Measurements from ENCODE around the gene TEX30.

Gene TEX30

DNA sequence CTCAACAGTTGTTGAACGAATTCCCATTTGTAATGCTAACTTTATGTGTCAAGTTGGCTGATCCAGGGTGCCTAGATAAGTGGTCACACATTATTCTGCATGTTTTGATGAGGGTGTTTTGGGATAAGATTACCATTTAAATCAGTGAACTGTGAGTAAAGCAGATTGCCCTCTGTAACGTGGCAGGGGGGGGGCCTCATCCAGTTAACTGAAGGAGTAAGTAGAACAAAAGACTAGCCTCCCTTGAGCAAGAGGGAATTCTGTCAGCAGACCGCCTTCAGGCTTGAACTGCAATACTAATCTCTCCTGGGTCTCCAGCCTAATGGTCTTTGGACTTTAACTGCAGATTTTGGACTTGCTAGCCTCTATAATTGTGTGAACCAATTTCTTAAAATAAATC lies 4.2 kb upstream of the TEX30 start:
- no peak for DNase-seq

GRCh38 chr13:102776271-102776670 lies 2.7 kb upstream of the TEX30 start:
- DNase-seq, result no peak

GRCh38 chr13:102774591-102775520 lies 1.3 kb upstream of the TEX30 start:
- no peak for DNase-seq

DNA sequence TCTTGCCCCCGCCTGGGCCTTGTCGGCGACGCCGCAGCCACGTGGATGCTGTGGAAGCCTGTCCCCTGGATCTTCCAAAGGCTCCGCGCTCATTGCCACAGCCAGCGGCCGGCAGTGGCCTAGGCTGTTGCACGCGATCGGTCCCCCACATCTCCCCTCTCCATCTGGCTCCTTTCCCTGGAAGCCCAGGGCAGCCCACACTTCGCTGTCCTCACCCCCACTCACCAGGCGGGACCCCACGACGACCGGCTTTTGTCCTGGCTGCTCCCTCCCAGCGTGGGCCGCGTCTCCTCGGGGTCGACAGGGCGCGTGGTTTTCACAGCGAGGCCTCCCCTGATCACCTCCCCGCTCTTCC lies 605 bp upstream of the TEX30 start:
- no peak for DNase-seq

- no peak for DNase-seq
These were observed 1.6 kb downstream of the TEX30 start for GRCh38 chr13:102772042-102772425.

DNA sequence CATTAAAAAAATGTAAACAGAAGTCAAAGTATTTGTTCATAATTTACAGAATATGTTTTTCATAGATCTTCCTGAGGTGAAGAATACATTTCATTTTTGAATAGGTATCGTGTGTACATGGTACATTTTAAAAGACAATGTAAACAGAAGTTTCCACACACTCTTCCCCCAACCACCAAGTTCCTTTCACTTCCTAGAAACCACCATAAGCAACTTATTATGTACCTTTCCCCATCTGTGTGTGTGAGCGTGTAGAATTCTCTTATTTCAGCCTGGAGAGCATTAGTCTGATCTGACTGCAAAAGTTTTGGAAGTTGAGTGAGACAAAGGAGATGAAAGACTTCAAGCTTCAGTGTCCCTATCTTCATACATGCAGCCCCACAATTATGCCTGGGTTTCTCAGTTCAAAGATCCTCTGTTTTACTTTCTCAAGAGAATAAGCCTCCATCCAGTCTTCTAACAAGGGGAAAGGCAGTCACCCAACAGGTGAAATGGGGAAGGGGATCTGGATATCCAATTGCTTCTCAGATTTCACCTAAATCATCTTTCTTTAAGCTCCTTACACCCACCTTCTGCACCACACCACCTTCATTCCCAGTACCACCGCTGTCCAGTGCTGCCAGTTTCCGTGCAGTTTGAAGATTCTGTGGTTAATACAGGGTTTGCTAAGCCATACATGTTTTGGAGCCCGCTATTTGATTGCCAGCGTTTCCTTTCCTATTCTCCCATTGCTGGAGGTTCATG lies 2.1 kb downstream of the TEX30 start:
- DNase-seq, result no peak

GRCh38 chr13:102770435-102770834 lies 3.2 kb downstream of the TEX30 start:
- DNase-seq, result no peak

DNA sequence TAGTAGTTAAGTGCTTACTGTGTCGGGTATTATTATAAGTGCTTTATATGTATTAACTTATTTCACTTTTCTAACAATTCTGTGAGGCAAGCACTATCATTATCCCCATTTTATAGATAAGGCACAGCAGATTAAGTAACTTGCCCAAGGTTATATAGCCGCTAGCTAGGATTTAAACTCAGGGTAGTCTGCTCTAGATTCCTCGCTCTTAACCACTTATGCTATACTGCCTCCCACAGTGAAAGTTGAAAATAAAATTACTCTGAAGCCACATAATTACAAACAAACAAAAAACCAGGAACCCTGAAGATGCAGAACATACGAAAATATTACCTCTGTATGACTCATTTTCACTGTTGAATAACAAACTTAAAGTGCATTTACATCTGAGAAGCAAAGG lies 3.9 kb downstream of the TEX30 start:
- DNase-seq, result no peak

- no peak for DNase-seq
These were observed 4.7 kb downstream of the TEX30 start for GRCh38 chr13:102768909-102769308.

- DNase-seq, result no peak
These were observed 9.8 kb downstream of the TEX30 start for GRCh38 chr13:102763741-102764140.

GRCh38 chr13:102761071-102761470 lies 12.5 kb downstream of the TEX30 start:
- DNase-seq, result no peak

DNA sequence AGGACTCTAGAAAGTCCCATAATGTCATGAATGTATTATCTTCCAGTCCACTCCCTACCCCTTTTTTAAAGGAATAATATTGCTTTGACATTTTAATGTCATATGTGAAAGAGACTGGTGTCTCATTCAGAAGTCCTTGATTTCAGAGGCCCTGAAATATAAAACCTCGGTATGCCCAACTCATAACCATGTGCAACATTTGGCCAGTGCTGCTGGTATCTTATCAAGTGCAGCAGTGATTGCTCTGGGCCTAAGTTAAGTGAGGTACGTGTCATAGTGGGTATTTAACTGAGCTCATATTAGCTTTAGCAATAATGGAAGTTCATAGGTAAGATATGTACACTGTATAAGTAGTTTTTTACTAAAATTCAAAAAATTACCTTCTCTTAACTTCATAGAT lies 14.7 kb downstream of the TEX30 start:
- DNase-seq, result no peak

GRCh38 chr13:102757006-102757405 lies 16.6 kb downstream of the TEX30 start:
- DNase-seq, result no peak

DNA sequence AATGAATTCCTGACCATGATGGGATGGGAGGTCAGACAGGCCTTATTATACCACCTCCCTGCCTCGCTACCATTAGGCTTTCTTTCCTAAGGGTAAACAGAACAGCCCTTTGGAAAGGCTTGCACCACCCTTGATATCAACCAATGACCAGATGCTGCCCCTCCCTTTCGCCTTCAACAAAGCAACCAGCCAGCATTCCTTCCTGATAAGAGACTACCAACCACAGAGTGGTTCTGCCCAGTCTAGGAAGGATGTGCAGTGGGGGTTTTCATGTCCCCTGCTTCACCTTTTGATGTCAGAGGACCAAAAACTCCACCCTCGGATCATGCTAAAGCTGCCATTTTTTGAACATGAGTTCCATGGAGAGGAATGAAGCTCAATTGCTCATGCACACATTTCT lies 21.7 kb downstream of the TEX30 start:
- no peak for DNase-seq

DNA sequence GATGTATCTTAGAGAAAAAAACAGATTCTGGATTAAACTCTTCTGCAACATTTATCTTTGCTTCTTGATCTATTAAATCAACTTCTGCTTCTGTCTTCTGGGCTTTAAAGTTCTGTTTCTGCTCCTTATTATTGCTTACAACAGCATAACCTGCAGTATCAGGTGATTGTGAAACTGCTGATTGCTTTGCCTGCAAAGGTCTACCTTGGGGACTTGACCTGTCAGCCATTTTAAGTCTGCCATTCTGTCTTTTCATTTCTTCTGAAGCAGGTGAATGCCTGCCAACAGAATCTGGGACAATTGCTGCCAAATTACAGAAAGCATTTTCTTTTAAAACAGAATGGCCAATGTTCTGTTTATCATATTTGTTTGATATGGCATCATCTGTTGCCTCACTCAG lies 31.1 kb downstream of the TEX30 start:
- DNase-seq, result no peak

DNA sequence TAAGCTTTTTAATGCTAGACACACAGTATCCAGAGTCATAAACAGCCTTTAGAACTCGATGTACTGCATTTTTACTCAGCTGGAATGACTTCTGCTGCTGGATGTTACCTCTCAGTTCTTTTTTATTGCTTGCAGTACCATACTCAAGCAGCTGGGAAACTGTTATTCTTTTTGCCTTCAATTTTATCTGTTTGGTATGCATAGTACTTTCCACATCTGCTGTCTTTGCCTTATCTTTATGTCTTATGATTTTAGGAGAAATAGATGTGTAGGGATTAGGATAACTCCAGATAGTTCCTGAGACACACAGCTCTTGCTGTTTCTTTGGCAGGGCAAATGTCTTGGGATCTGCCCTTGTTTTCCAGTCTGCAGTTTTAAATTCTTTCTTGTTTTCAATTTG lies 31.5 kb downstream of the TEX30 start:
- DNase-seq, result no peak

DNA sequence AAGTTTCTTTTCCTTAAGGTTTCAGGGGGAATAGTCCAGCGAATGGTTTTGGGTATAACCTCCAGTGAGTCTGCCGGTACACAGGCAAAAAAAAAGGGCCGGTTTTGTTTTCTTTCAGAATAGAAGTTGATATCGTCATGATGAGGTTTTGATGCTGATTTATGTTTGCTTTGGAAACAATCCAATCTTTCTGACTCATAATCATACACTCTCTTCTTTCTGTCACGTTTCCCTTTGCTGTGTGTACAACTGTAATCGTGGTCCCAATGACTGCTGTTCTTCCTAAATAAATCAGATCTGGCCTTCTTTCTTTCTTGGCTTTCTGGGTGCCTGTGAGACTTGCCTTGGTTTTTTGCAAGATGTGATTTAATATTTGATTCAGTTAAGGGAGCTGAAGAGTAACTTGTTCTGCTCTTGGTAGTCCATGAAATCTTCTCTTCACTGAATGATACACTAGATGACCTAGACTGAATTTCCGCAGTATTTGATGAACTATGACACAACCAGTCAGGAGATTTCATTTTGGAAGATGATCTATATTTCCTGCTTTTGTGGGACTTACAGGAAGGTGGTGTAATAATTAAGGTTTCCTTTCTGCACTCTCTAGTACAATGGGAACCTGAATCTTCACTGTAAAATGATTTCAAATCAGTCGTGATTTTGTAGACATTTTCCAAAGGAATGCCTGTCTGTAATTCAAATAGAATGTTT lies 43.9 kb downstream of the TEX30 start:
- DNase-seq, result no peak

GRCh38 chr13:102726430-102726829 lies 47.2 kb downstream of the TEX30 start:
- DNase-seq, result peak in 1 of 2 experiments; percentile 69

GRCh38 chr13:102724923-102725322 lies 48.7 kb downstream of the TEX30 start:
- peak; percentile 21 to 48 for DNase-seq

DNA sequence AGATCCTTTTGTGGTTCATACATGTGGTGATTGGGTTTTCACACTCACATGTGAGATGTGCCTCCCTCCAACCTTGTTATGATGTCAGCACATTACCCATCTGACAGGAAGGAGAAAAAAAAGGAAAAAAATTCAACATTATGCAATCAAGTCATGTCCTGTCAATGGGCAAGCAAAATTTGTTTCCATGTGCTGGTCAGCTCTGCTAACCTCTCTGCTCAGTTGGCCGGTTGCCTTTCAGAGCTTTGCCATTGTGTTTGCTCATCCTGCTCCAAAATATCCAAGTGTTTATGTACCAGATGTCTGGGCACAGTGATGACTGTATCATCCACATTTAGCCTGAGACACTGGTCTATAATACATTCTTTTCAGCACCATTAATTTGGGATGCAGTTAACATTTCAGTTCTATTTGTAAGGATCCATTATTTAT lies 51.8 kb downstream of the TEX30 start:
- no peak for DNase-seq

DNA sequence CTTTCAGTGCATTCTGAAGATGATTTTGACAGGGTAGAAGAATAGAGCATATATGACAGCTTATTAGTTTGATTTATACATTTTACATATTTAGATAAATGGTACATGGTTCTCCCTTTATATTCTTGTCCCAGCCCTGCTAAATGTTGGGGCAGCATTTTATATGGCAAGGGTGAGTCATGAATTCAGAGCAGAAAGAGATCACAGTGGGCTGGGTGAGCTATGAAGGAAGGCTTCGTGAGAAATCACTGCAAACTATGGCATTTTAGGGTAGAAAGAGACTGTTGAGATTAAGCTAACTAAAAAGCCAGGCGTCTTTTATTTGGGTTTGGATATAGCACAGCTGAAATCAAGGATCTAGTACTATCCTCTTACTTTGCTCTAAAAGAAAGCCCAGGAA lies 54.8 kb downstream of the TEX30 start:
- DNase-seq, result no peak

Data from NCI-H524 (cell line).